ENCODE measurements around the gene CELSR3.

DNA sequence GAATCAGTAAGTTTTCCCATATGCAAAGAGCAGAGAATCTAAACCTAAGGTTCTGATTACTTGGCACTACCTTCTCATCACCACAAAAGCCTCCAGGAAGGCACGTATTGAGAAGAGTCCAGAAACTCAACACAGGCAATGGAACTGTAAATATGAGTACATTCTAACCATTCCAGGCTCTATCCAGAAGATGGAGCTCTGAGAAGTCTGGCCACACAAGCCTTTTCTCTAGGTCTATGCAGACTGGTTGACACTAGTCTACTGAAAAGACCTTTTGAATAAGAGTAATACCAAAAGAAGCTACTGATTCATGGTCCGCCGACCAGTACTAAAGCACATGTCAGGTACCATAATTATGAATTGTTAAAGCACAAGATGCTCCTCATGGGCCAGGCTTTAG lies 35.3 kb upstream of the CELSR3 start:
- TF ChIP-seq, protein P1, sequence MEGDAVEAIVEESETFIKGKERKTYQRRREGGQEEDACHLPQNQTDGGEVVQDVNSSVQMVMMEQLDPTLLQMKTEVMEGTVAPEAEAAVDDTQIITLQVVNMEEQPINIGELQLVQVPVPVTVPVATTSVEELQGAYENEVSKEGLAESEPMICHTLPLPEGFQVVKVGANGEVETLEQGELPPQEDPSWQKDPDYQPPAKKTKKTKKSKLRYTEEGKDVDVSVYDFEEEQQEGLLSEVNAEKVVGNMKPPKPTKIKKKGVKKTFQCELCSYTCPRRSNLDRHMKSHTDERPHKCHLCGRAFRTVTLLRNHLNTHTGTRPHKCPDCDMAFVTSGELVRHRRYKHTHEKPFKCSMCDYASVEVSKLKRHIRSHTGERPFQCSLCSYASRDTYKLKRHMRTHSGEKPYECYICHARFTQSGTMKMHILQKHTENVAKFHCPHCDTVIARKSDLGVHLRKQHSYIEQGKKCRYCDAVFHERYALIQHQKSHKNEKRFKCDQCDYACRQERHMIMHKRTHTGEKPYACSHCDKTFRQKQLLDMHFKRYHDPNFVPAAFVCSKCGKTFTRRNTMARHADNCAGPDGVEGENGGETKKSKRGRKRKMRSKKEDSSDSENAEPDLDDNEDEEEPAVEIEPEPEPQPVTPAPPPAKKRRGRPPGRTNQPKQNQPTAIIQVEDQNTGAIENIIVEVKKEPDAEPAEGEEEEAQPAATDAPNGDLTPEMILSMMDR (IDR thresholded peaks at IDR 0.05): no peak
- no peak for TF ChIP-seq POLR2AphosphoS5 (IDR thresholded peaks at IDR 0.05; ENCODE audit: low read depth, low read length)
- no peak for TF ChIP-seq SIN3A (IDR thresholded peaks at IDR 0.05; ENCODE audit: borderline replicate concordance, insufficient read depth, low read depth, low read length)
- TF ChIP-seq, protein P2, sequence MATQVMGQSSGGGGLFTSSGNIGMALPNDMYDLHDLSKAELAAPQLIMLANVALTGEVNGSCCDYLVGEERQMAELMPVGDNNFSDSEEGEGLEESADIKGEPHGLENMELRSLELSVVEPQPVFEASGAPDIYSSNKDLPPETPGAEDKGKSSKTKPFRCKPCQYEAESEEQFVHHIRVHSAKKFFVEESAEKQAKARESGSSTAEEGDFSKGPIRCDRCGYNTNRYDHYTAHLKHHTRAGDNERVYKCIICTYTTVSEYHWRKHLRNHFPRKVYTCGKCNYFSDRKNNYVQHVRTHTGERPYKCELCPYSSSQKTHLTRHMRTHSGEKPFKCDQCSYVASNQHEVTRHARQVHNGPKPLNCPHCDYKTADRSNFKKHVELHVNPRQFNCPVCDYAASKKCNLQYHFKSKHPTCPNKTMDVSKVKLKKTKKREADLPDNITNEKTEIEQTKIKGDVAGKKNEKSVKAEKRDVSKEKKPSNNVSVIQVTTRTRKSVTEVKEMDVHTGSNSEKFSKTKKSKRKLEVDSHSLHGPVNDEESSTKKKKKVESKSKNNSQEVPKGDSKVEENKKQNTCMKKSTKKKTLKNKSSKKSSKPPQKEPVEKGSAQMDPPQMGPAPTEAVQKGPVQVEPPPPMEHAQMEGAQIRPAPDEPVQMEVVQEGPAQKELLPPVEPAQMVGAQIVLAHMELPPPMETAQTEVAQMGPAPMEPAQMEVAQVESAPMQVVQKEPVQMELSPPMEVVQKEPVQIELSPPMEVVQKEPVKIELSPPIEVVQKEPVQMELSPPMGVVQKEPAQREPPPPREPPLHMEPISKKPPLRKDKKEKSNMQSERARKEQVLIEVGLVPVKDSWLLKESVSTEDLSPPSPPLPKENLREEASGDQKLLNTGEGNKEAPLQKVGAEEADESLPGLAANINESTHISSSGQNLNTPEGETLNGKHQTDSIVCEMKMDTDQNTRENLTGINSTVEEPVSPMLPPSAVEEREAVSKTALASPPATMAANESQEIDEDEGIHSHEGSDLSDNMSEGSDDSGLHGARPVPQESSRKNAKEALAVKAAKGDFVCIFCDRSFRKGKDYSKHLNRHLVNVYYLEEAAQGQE (IDR thresholded peaks at IDR 0.05; ENCODE audit: insufficient read depth in 1 of 2, low read depth in 2 of 2, low read length in 1 of 2): no peak
- TF ChIP-seq TCF7L2 (IDR thresholded peaks at IDR 0.05; ENCODE audit: low read depth, low read length): no peak
